Measurements from ENCODE around the gene NTNG1. TPM values are rescaled to one million over a fixed set of nuclear protein-coding genes. Genes with fewer than 3 reads are reported as not detected.

Gene NTNG1
- total RNA-seq, 1 experiment from 2014 or later, result not detected

GRCh38 chr1:107483949-107484348 lies 343.1 kb downstream of the NTNG1 start:
- DNase-seq (ENCODE audit: unreplicated experiment), result no peak
- Mint-ChIP-seq H3K4me3 (ENCODE audit: unreplicated experiment) (no peak overlapping the region), H3K27me3 (ENCODE audit: insufficient read depth, unreplicated experiment) (no peaks in the 10 kb centered on the region), H3K36me3 (ENCODE audit: insufficient read depth, unreplicated experiment) (no peaks in the 10 kb centered on the region), H3K4me1 (ENCODE audit: insufficient read depth, unreplicated experiment) (peaks cover 26% of the 10 kb centered on the region), H3K9me3 (ENCODE audit: unreplicated experiment) (no peaks in the 10 kb centered on the region), H3K27ac (ENCODE audit: low read depth, unreplicated experiment) (peak overlapping the region; percentile 51)
- ChIA-PET POLR2A (interaction anchor here (0.5 to 6.3 kb wide), 6 partner anchors 11 to 1454 kb away, joined by 3 to 59 read pairs (median 3); no protein-coding TSS in a partner anchor), CTCF (interaction anchor here (3.1 kb wide), 1 partner anchor 46 kb away, joined by 13 read pairs; no protein-coding TSS in a partner anchor)
- BruUV-seq (replicated peaks), result no TSS peak
- no peak for TF ChIP-seq CTCF (IDR thresholded peaks at IDR 0.05; ENCODE audit: unreplicated experiment)
- intact Hi-C loops (cut with micrococcal nuclease), result no loop called here

- TF ChIP-seq CTCF (IDR thresholded peaks at IDR 0.05; ENCODE audit: unreplicated experiment), result no peak
- Mint-ChIP-seq H3K27ac (ENCODE audit: low read depth, unreplicated experiment) (peak overlapping the region; percentile 27), H3K4me1 (ENCODE audit: insufficient read depth, unreplicated experiment) (peaks cover 26% of the 10 kb centered on the region), H3K4me3 (ENCODE audit: unreplicated experiment) (no peak overlapping the region), H3K27me3 (ENCODE audit: insufficient read depth, unreplicated experiment) (no peaks in the 10 kb centered on the region), H3K36me3 (ENCODE audit: insufficient read depth, unreplicated experiment) (no peaks in the 10 kb centered on the region), H3K9me3 (ENCODE audit: unreplicated experiment) (no peaks in the 10 kb centered on the region)
- intact Hi-C loops (cut with micrococcal nuclease), result no loop called here
- BruUV-seq (replicated peaks), result no TSS peak
- ChIA-PET POLR2A (interaction anchor here (1.1 to 6.3 kb wide), 6 partner anchors 12 to 197 kb away, joined by 4 to 59 read pairs (median 6); no protein-coding TSS in a partner anchor), CTCF (interaction anchor here (0.6 to 3.1 kb wide), 7 partner anchors 9 to 1390 kb away, joined by 3 to 13 read pairs (median 4); partner anchors contain the start of gene GPSM2)
- no peak for DNase-seq (ENCODE audit: unreplicated experiment)
Observed at GRCh38 chr1:107486349-107486748, 345.5 kb downstream of the NTNG1 start.

GRCh38 chr1:107487506-107487905 lies 346.7 kb downstream of the NTNG1 start:
- intact Hi-C loops (cut with micrococcal nuclease), result no loop called here
- ChIA-PET CTCF (interaction anchor here (0.8 to 2.3 kb wide), 5 partner anchors 10 to 647 kb away, joined by 3 to 7 read pairs (median 3); no protein-coding TSS in a partner anchor), POLR2A (interaction anchor here (0.7 to 6.3 kb wide), 4 partner anchors 14 to 85 kb away, joined by 3 to 59 read pairs (median 20); no protein-coding TSS in a partner anchor)
- no peaks in the 10 kb centered on the region for H3K36me3 Mint-ChIP-seq (ENCODE audit: insufficient read depth, unreplicated experiment)
- no peaks in the 10 kb centered on the region for H3K9me3 Mint-ChIP-seq (ENCODE audit: unreplicated experiment)
- DNase-seq (ENCODE audit: unreplicated experiment), result no peak
- H3K27ac Mint-ChIP-seq (ENCODE audit: low read depth, unreplicated experiment), result no peak overlapping the region
- no peak for TF ChIP-seq CTCF (IDR thresholded peaks at IDR 0.05; ENCODE audit: unreplicated experiment)
- H3K27me3 Mint-ChIP-seq (ENCODE audit: insufficient read depth, unreplicated experiment), result no peaks in the 10 kb centered on the region
- H3K4me3 Mint-ChIP-seq (ENCODE audit: unreplicated experiment), result no peak overlapping the region
- no TSS peak for BruUV-seq (replicated peaks)
- H3K4me1 Mint-ChIP-seq (ENCODE audit: insufficient read depth, unreplicated experiment), result peaks cover 19% of the 10 kb centered on the region

- Mint-ChIP-seq H3K27me3 (ENCODE audit: insufficient read depth, unreplicated experiment) (no peaks in the 10 kb centered on the region), H3K36me3 (ENCODE audit: insufficient read depth, unreplicated experiment) (no peaks in the 10 kb centered on the region), H3K4me3 (ENCODE audit: unreplicated experiment) (no peak overlapping the region), H3K27ac (ENCODE audit: low read depth, unreplicated experiment) (no peak overlapping the region), H3K4me1 (ENCODE audit: insufficient read depth, unreplicated experiment) (peaks cover 5% of the 10 kb centered on the region), H3K9me3 (ENCODE audit: unreplicated experiment) (no peaks in the 10 kb centered on the region)
- BruUV-seq (replicated peaks), result no TSS peak
- CTCF ChIA-PET, result interaction anchor here (0.6 to 2.9 kb wide), 5 partner anchors 9 to 60 kb away, joined by 3 to 27 read pairs (median 3); no protein-coding TSS in a partner anchor
- intact Hi-C loops (cut with micrococcal nuclease), result no loop called here
- POLR2A ChIA-PET, result interaction anchor here (1.0 kb wide), 1 partner anchor 25 kb away, joined by 3 read pairs; no protein-coding TSS in a partner anchor
- no peak for TF ChIP-seq CTCF (IDR thresholded peaks at IDR 0.05; ENCODE audit: unreplicated experiment)
- no peak for DNase-seq (ENCODE audit: unreplicated experiment)
Observed at GRCh38 chr1:107491582-107491981, 350.7 kb downstream of the NTNG1 start.
